ENCODE measurements around the gene NIPA2. TPM values are rescaled to one million over a fixed set of nuclear protein-coding genes. Genes with fewer than 3 reads are reported as not detected.

The NIPA2 gene
- polyA plus RNA-seq, 1 donor, result 40.7 TPM

DNA sequence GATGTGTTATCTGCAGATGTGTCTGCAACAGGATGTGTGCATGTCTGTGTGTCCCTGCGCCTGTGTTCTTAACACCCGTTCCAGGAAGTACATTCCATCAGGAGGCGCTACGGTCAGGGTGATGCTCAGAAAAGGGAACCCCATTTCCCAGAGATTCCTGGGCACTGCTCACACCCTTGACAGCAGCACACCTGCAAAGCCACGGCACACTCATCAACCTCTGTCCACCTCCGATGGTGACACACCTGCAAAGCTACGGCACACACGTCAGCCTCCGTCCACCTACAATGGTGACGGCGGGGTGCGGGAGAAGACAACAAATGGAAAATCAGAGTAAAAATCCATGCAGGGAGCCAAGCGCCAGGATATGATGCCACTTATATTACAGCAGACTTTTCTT, 55.4 kb downstream of the NIPA2 start:
- Histone ChIP-seq H3K27ac (ENCODE audit: low read length) (no peak overlapping the region), H3K27me3 (ENCODE audit: control insufficient read depth, insufficient read depth, low read length) (no peaks in the 10 kb centered on the region), H3K36me3 (ENCODE audit: control insufficient read depth, insufficient read depth, low read length) (peaks cover 49% of the 10 kb centered on the region), H3K4me3 (ENCODE audit: low read length) (no peak overlapping the region), H3K9me3 (ENCODE audit: control insufficient read depth, low read depth, low read length) (no peaks in the 10 kb centered on the region), H3K4me1 (ENCODE audit: control insufficient read depth, insufficient read depth, low read length) (no peaks in the 10 kb centered on the region)
- WGBS (ENCODE audit: insufficient coverage, low lambda C conversion rate), result 100% methylated on average over 6 of the region's 13 CpGs
- DNase-seq, result no peak

DNA sequence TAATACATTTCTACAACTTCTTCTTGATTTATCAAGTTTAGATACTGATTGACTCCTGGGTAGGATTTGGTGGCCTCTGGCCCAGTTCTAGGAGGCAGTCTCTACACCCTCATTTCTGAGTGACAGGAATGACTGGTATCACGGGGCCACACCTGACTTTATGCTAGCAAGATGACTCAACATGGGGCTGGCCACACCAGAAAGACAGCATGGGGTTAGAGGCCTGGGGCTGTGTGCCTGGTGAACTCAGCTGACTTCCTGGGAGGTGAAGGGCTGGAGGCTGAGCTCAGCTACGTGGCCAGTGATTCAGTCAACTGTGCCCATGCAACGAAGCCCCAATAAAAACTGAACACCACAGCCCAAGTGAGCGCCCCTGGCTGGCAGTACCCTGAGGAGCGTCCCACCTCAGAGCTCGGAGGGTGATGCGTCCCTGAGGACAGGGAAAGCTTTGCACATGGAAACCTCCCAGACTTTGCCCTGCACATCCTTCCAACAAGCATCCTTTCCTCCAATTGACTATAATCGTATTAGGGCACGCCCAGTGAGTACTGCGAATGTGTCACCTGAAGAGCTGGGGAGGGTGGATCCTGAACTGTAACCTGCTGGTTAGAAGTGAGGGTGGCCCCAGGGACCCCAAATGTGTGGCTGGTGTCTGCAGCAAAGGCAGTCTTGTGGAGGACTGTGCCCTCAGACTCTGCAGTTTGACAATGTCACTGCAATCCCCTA, 57.2 kb downstream of the NIPA2 start:
- no peaks in the 10 kb centered on the region for H3K27me3 ChIP-seq (ENCODE audit: control insufficient read depth, insufficient read depth, low read length)

DNA sequence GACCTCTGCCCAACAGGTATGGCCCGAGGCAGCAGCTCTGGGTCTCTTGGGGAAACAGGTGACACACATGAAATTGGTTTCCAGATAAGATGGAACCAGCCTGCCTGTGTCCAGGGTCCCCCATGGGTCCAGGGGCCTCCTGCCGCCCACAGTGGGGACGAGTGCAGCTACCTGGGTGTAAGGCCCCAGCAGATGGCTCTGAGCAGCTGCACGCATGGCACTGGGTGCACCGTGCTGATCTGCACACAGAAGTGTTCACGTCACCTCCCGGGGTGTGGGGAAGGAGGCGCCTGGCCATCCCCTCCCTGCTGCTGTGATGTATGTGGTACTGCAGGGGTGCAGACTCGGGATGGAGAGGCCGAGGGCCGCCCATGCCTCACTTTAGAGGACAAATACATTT, 63.6 kb downstream of the NIPA2 start:
- WGBS (ENCODE audit: insufficient coverage, low lambda C conversion rate), result no CpG with 5 or more reads among the region's 11 CpGs
- H3K4me1 ChIP-seq (ENCODE audit: control insufficient read depth, insufficient read depth, low read length), result no peaks in the 10 kb centered on the region
- no peaks in the 10 kb centered on the region for H3K9me3 ChIP-seq (ENCODE audit: control insufficient read depth, low read depth, low read length)
- peaks cover 59% of the 10 kb centered on the region for H3K36me3 ChIP-seq (ENCODE audit: control insufficient read depth, insufficient read depth, low read length)
- no peak overlapping the region for H3K4me3 ChIP-seq (ENCODE audit: low read length)
- H3K27ac ChIP-seq (ENCODE audit: low read length), result no peak overlapping the region
- no peak for DNase-seq
- no peaks in the 10 kb centered on the region for H3K27me3 ChIP-seq (ENCODE audit: control insufficient read depth, insufficient read depth, low read length)

More for the DNA sequence above, 57.2 kb downstream of the NIPA2 start:
- DNase-seq, result peak; percentile 43 to 45
- peaks cover 52% of the 10 kb centered on the region for H3K36me3 ChIP-seq (ENCODE audit: control insufficient read depth, insufficient read depth, low read length)
- no peak overlapping the region for H3K4me3 ChIP-seq (ENCODE audit: low read length)
- no peaks in the 10 kb centered on the region for H3K4me1 ChIP-seq (ENCODE audit: control insufficient read depth, insufficient read depth, low read length)
- no peaks in the 10 kb centered on the region for H3K9me3 ChIP-seq (ENCODE audit: control insufficient read depth, low read depth, low read length)
- H3K27ac ChIP-seq (ENCODE audit: low read length), result no peak overlapping the region
- WGBS (ENCODE audit: insufficient coverage, low lambda C conversion rate), result no CpG with 5 or more reads among the region's 10 CpGs

DNA sequence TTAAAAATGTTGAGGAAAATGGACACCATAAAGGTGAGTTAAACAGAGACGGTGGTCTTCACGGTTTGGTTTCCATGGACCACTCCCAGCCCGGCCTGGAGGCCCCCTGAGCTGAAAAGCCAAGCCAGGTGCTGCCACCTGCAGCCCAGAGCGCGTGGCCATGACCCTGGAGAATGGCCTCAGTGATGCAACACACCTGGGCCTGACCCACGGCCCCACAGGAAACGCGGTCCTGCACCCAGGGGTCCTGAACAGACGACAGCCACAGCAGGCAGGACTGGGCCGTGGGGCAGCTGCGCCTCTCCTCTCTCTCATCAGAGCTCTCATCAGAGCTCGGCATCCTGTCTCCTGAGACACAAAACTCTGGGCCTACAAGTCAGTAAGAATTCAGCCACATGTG, 64.1 kb downstream of the NIPA2 start:
- Histone ChIP-seq H3K27ac (ENCODE audit: low read length) (no peak overlapping the region), H3K36me3 (ENCODE audit: control insufficient read depth, insufficient read depth, low read length) (peaks cover 60% of the 10 kb centered on the region), H3K27me3 (ENCODE audit: control insufficient read depth, insufficient read depth, low read length) (no peaks in the 10 kb centered on the region), H3K9me3 (ENCODE audit: control insufficient read depth, low read depth, low read length) (no peaks in the 10 kb centered on the region), H3K4me1 (ENCODE audit: control insufficient read depth, insufficient read depth, low read length) (no peaks in the 10 kb centered on the region), H3K4me3 (ENCODE audit: low read length) (no peak overlapping the region)
- no CpG with 5 or more reads among the region's 12 CpGs for WGBS (ENCODE audit: insufficient coverage, low lambda C conversion rate)
- DNase-seq, result no peak

DNA sequence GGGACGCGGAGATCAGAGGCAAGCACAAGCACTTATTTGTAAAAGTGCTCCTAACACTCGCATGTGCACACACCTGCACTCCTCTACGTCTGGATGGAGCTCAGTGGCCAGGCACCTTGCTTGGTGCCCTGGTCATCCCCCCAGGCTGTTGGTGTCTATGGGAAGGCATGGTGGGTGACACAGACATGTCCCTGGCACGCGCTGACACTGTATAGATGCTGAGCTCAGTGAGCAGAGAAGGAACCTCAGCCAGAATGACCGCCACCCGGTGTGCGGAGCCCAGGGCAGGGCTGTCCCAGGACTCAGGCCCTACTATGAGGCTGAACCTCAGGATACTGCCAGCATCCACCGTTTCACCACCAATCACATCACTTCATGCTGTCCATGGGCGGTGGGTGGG, 64.5 kb downstream of the NIPA2 start:
- WGBS (ENCODE audit: insufficient coverage, low lambda C conversion rate), result no CpG with 5 or more reads among the region's 11 CpGs
- H3K27me3 ChIP-seq (ENCODE audit: control insufficient read depth, insufficient read depth, low read length), result no peaks in the 10 kb centered on the region
- DNase-seq, result no peak
- H3K9me3 ChIP-seq (ENCODE audit: control insufficient read depth, low read depth, low read length), result no peaks in the 10 kb centered on the region
- H3K4me1 ChIP-seq (ENCODE audit: control insufficient read depth, insufficient read depth, low read length), result no peaks in the 10 kb centered on the region
- peaks cover 60% of the 10 kb centered on the region for H3K36me3 ChIP-seq (ENCODE audit: control insufficient read depth, insufficient read depth, low read length)
- H3K4me3 ChIP-seq (ENCODE audit: low read length), result no peak overlapping the region
- H3K27ac ChIP-seq (ENCODE audit: low read length), result no peak overlapping the region

DNA sequence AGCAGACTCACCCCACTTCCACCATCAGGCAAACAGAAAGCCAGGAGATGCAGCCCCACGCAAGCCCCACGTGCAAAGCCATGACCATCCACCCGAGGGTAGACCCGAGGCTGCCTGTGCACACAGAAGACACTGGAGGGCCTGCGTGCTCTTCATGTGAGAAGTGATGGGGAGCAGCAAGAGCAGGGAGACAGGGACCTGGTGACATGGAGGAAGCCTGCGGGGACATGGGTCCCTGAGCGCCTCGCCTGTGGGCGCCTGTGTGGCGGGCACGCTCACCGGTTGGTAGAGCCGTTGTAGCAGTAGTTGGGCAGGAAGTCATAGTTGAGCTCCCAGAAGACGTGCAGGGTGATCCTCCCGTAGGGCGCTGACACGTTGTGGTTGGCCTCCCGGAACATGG, 65.0 kb downstream of the NIPA2 start:
- H3K27me3 ChIP-seq (ENCODE audit: control insufficient read depth, insufficient read depth, low read length), result no peaks in the 10 kb centered on the region
- WGBS (ENCODE audit: insufficient coverage, low lambda C conversion rate), result no CpG with 5 or more reads among the region's 18 CpGs
- peaks cover 63% of the 10 kb centered on the region for H3K36me3 ChIP-seq (ENCODE audit: control insufficient read depth, insufficient read depth, low read length)

DNA sequence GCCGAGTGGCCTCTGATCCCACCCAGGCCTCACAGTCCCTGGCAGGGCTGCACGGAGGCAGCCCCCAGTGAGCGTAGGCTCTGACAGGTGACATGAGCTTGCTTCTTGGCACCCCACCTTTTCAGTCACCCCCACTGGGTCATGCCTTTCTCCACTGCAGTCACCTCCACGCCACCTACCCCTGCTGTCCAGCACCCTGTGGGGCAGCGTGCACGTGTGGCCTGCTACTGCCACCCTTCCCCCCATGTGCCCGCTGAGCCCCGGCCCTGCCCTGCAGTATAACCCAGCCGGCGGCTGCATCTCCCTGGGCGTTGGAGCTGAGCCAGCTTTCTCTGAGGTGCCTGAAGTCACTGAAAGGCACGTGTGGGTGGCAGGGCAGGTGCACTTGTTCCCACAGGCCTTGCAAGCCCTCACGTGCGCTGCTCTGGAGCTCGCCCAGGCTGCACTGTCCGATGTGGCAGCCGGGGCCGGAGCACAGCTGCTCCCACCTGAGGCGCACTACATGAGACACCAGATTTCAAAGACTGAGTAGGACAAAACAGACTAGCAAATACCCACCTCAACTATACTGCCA, 65.6 kb downstream of the NIPA2 start:
- H3K4me3 ChIP-seq (ENCODE audit: low read length), result no peak overlapping the region
- no peaks in the 10 kb centered on the region for H3K27me3 ChIP-seq (ENCODE audit: control insufficient read depth, insufficient read depth, low read length)
- no peak for DNase-seq
- H3K9me3 ChIP-seq (ENCODE audit: control insufficient read depth, low read depth, low read length), result no peaks in the 10 kb centered on the region
- H3K4me1 ChIP-seq (ENCODE audit: control insufficient read depth, insufficient read depth, low read length), result no peaks in the 10 kb centered on the region
- H3K36me3 ChIP-seq (ENCODE audit: control insufficient read depth, insufficient read depth, low read length), result peaks cover 69% of the 10 kb centered on the region
- WGBS (ENCODE audit: insufficient coverage, low lambda C conversion rate), result no CpG with 5 or more reads among the region's 19 CpGs
- H3K27ac ChIP-seq (ENCODE audit: low read length), result no peak overlapping the region

More for the DNA sequence above, 65.0 kb downstream of the NIPA2 start:
- no peaks in the 10 kb centered on the region for H3K4me1 ChIP-seq (ENCODE audit: control insufficient read depth, insufficient read depth, low read length)
- H3K9me3 ChIP-seq (ENCODE audit: control insufficient read depth, low read depth, low read length), result no peaks in the 10 kb centered on the region
- H3K4me3 ChIP-seq (ENCODE audit: low read length), result no peak overlapping the region
- no peak for DNase-seq
- no peak overlapping the region for H3K27ac ChIP-seq (ENCODE audit: low read length)

DNA sequence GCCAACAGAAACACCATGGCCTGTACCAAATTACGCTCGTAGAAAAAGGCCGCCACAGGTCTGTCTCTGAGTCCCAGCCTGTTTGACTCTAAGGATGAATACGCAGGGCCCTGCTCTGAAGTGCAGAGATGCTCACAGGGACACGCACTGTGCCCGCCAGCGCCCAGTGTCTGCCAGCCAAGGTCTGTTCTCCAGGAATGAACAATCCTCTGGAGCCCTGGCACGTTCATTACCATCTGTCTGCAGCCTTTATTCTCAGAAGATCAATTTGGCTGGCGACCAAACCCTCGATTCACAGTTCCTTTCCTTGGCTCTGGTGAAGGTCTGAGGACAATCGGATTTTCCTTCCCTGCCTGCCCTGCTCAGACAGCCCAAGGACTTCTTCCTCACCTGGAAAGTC, 66.3 kb downstream of the NIPA2 start:
- Histone ChIP-seq H3K4me1 (ENCODE audit: control insufficient read depth, insufficient read depth, low read length) (no peaks in the 10 kb centered on the region), H3K27me3 (ENCODE audit: control insufficient read depth, insufficient read depth, low read length) (no peaks in the 10 kb centered on the region), H3K27ac (ENCODE audit: low read length) (no peak overlapping the region), H3K36me3 (ENCODE audit: control insufficient read depth, insufficient read depth, low read length) (peaks cover 70% of the 10 kb centered on the region), H3K9me3 (ENCODE audit: control insufficient read depth, low read depth, low read length) (no peaks in the 10 kb centered on the region), H3K4me3 (ENCODE audit: low read length) (no peak overlapping the region)
- no peak for DNase-seq
- WGBS (ENCODE audit: insufficient coverage, low lambda C conversion rate), result 100% methylated on average over 1 of the region's 11 CpGs

DNA sequence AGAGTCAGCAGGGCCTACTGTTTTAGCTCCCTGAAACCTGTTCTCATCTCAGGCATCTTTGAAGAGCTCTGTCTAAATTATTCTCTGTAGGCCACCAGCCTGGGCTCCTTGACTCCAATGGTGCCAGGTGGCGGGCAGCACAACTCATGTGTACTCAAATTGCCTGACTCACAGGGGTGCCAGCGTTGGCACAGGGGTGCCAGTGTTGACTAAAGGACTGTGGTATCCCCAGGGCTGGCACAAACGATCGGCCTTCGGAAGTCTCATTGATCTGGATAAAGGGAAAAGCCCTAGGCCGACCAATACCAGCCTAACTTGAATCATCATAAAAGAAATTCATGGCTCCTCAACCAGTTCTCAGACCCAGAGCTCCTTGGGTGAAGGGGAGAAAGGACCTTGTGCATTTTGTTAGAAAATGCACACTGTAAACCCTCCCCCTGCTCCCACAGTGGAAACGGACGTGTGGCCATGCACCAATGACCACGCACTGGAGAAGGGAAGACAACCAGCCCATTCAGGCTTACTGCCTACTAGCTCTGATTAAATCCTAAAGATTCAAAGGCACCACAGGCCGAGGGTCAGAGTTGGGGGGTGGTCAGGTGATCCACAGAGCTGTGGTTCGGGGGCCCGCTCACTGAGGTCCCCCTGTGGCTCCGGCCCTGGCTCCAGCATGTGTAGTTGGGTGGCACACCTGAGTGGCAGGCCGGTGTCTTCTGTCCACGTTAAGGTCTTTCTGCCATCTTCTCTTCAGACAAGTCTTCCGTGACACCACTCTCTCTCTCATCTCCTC, 68.9 kb downstream of the NIPA2 start:
- DNase-seq, result no peak
- H3K27me3 ChIP-seq (ENCODE audit: control insufficient read depth, insufficient read depth, low read length), result no peaks in the 10 kb centered on the region
- H3K36me3 ChIP-seq (ENCODE audit: control insufficient read depth, insufficient read depth, low read length), result peaks cover 76% of the 10 kb centered on the region
- H3K9me3 ChIP-seq (ENCODE audit: control insufficient read depth, low read depth, low read length), result no peaks in the 10 kb centered on the region
- no peak overlapping the region for H3K27ac ChIP-seq (ENCODE audit: low read length)
- WGBS (ENCODE audit: insufficient coverage, low lambda C conversion rate), result 100% methylated on average over 1 of the region's 16 CpGs
- no peaks in the 10 kb centered on the region for H3K4me1 ChIP-seq (ENCODE audit: control insufficient read depth, insufficient read depth, low read length)
- H3K4me3 ChIP-seq (ENCODE audit: low read length), result no peak overlapping the region

DNA sequence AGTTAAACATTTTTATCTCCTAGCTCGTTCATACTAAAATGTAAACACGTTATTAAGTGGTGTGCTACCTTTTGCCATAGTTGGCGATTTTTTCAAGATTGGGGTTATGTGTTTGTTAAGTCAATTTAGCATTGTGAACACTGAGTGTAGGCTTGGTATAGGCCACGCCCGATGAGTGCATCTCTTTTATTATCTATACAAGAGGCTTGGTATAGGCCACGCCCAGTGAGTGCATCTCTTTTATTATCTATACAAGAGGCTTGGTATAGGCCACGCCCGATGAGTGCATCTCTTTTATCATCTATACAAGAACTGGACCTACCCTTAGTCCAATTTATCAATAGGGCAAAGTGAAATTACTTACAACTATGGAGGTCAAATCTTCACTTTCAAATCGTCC, 70.4 kb downstream of the NIPA2 start:
- Histone ChIP-seq H3K9me3 (ENCODE audit: control insufficient read depth, low read depth, low read length) (no peaks in the 10 kb centered on the region), H3K27me3 (ENCODE audit: control insufficient read depth, insufficient read depth, low read length) (no peaks in the 10 kb centered on the region), H3K4me1 (ENCODE audit: control insufficient read depth, insufficient read depth, low read length) (no peaks in the 10 kb centered on the region), H3K4me3 (ENCODE audit: low read length) (no peak overlapping the region), H3K36me3 (ENCODE audit: control insufficient read depth, insufficient read depth, low read length) (peaks cover 72% of the 10 kb centered on the region), H3K27ac (ENCODE audit: low read length) (no peak overlapping the region)
- DNase-seq, result no peak
- WGBS (ENCODE audit: insufficient coverage, low lambda C conversion rate), result 40% methylated on average over 1 of the region's 9 CpGs
